Tibial nerve (tissue), 3 donors: Measurements from ENCODE around the gene DNASE1L3.

ENCODE experiments used
- CTCF ChIP-seq, 5 experiments: fragments of 200-600 bp in 3 of 5; fragments of 450-650 bp in 2 of 5; sonication (generic) in 3 of 5; IDR thresholded peaks; one replicate each; pipeline ENCODE4 v1.5.1; 2016 to 2019; ENCODE audit warnings: antibody characterized with exemption in 5 of 5, mild to moderate bottlenecking in 3 of 5, moderate library complexity in 2 of 5
- POLR2A ChIP-seq, 2 donors: fragments of 450-650 bp; IDR thresholded peaks; one replicate each; pipeline ENCODE4 v1.6.1; 2017; ENCODE audit warnings: antibody characterized with exemption in 2 of 2, mild to moderate bottlenecking in 2 of 2, moderate library complexity in 2 of 2

GRCh38 chr3:58206406-58207011 lies 4.3 kb downstream of the DNASE1L3 start:
- TF ChIP-seq CTCF (IDR thresholded peaks at IDR 0.05) (no peak), POLR2A (IDR thresholded peaks at IDR 0.05) (no peak)
